ENCODE measurements around the gene EBF3. TPM values are rescaled to one million over a fixed set of nuclear protein-coding genes. Genes with fewer than 3 reads are reported as not detected.

EBF3 gene
- total RNA-seq, 2 experiments from 2014 or later, result not detected

- H3K27ac ChIP-seq (ENCODE audit: low read depth in 1 of 2, low read length in 2 of 2), result no peak overlapping the region
- POLR2A ChIA-PET, result no interaction called here
- H3K27me3 Mint-ChIP-seq, result no peaks in the 10 kb centered on the region
Measured at GRCh38 chr10:129878835-129879234, 85.2 kb downstream of the EBF3 start.

GRCh38 chr10:129877773-129878371 is 86.2 kb downstream of the EBF3 start:
- Histone ChIP-seq H3K4me3 (ENCODE audit: low read length) (no peak overlapping the region), H3K27ac (ENCODE audit: low read depth in 1 of 2, low read length in 2 of 2) (no peak overlapping the region), H3K27me3 (ENCODE audit: control insufficient read depth in 1 of 2, insufficient read depth in 2 of 2, low read length in 2 of 2) (peaks cover 0 to 2% of the 10 kb centered on the region in 2 experiments), H3K9me3 (ENCODE audit: control insufficient read depth in 1 of 2, insufficient read depth in 1 of 2, low read length in 2 of 2) (no peaks in the 10 kb centered on the region), H3K4me1 (ENCODE audit: insufficient read depth, low read length) (no peaks in the 10 kb centered on the region), H3K36me3 (ENCODE audit: insufficient read depth, low read length) (no peaks in the 10 kb centered on the region)
- Mint-ChIP-seq H3K9me3 (no peaks in the 10 kb centered on the region), H3K4me1 (ENCODE audit: low read depth) (no peaks in the 10 kb centered on the region), H3K27me3 (no peaks in the 10 kb centered on the region), H3K36me3 (ENCODE audit: low read depth) (no peaks in the 10 kb centered on the region), H3K27ac (no peak overlapping the region), H3K4me3 (no peak overlapping the region)
- ChIA-PET POLR2A (no interaction called here), CTCF (interaction anchor here (1.0 kb wide), 1 partner anchor 11 kb away, joined by 4 read pairs; no protein-coding TSS in a partner anchor)
- TF ChIP-seq CTCF (IDR thresholded peaks at IDR 0.05), result peak; percentile 42
- ATAC-seq (ENCODE audit: poor library complexity) (no peak), DNase-seq (peak in 9 of 14 experiments; percentile 5 to 54 (median 40))
- intact Hi-C loops (cut with DNase I, micrococcal nuclease), result loop anchor here (1.0 to 2.0 kb wide), 2 partner anchors 249 kb away; no protein-coding TSS in a partner anchor

More at GRCh38 chr10:129878835-129879234, 85.2 kb downstream of the EBF3 start:
- H3K4me3 ChIP-seq (ENCODE audit: low read length), result no peak overlapping the region
- peaks cover 0 to 2% of the 10 kb centered on the region in 2 experiments for H3K27me3 ChIP-seq (ENCODE audit: control insufficient read depth in 1 of 2, insufficient read depth in 2 of 2, low read length in 2 of 2)
- CTCF ChIA-PET, result interaction anchor here (1.0 kb wide), 1 partner anchor 10 kb away, joined by 4 read pairs; no protein-coding TSS in a partner anchor
- H3K9me3 ChIP-seq (ENCODE audit: control insufficient read depth in 1 of 2, insufficient read depth in 1 of 2, low read length in 2 of 2), result no peaks in the 10 kb centered on the region
- no peak for ATAC-seq (ENCODE audit: poor library complexity)
- intact Hi-C loops (cut with DNase I, micrococcal nuclease), result loop anchor here in 1 of 2 experiments (2.0 kb wide), 1 partner anchor 248 kb away; no protein-coding TSS in a partner anchor
- DNase-seq, result no peak
- no peak for TF ChIP-seq CTCF (IDR thresholded peaks at IDR 0.05)
- no peak overlapping the region for H3K27ac Mint-ChIP-seq
- no peaks in the 10 kb centered on the region for H3K36me3 Mint-ChIP-seq (ENCODE audit: low read depth)
- no peaks in the 10 kb centered on the region for H3K36me3 ChIP-seq (ENCODE audit: insufficient read depth, low read length)
- no peaks in the 10 kb centered on the region for H3K9me3 Mint-ChIP-seq
- no peaks in the 10 kb centered on the region for H3K4me1 ChIP-seq (ENCODE audit: insufficient read depth, low read length)
- H3K4me3 Mint-ChIP-seq, result no peak overlapping the region
- no peaks in the 10 kb centered on the region for H3K4me1 Mint-ChIP-seq (ENCODE audit: low read depth)

GRCh38 chr10:129876838-129877237 is 87.2 kb downstream of the EBF3 start:
- no peak overlapping the region for H3K4me3 Mint-ChIP-seq
- CTCF ChIA-PET, result no interaction called here
- no peaks in the 10 kb centered on the region for H3K36me3 ChIP-seq (ENCODE audit: insufficient read depth, low read length)
- peaks cover 0 to 2% of the 10 kb centered on the region in 2 experiments for H3K27me3 ChIP-seq (ENCODE audit: control insufficient read depth in 1 of 2, insufficient read depth in 2 of 2, low read length in 2 of 2)
- H3K36me3 Mint-ChIP-seq (ENCODE audit: low read depth), result no peaks in the 10 kb centered on the region
- ATAC-seq (ENCODE audit: poor library complexity), result no peak
- intact Hi-C loops (cut with DNase I, micrococcal nuclease), result loop anchor here in 1 of 2 experiments (1.0 kb wide), 1 partner anchor 250 kb away; no protein-coding TSS in a partner anchor
- no peak overlapping the region for H3K27ac Mint-ChIP-seq
- H3K4me1 Mint-ChIP-seq (ENCODE audit: low read depth), result no peaks in the 10 kb centered on the region
- DNase-seq, result no peak
- H3K9me3 Mint-ChIP-seq, result no peaks in the 10 kb centered on the region
- POLR2A ChIA-PET, result no interaction called here
- no peak for TF ChIP-seq CTCF (IDR thresholded peaks at IDR 0.05)
- no peaks in the 10 kb centered on the region for H3K9me3 ChIP-seq (ENCODE audit: control insufficient read depth in 1 of 2, insufficient read depth in 1 of 2, low read length in 2 of 2)
- no peak overlapping the region for H3K27ac ChIP-seq (ENCODE audit: low read depth in 1 of 2, low read length in 2 of 2)
- no peaks in the 10 kb centered on the region for H3K4me1 ChIP-seq (ENCODE audit: insufficient read depth, low read length)
- no peaks in the 10 kb centered on the region for H3K27me3 Mint-ChIP-seq
- no peak overlapping the region for H3K4me3 ChIP-seq (ENCODE audit: low read length)
